Endothelial cell of umbilical vein (primary cell): ENCODE data around the gene JAGN1.

Source experiments
- CTCF ChIP-seq, 2 donors: IDR thresholded peaks; 1 replicate in 1 of 2; 2 replicates in 1 of 2; pipeline ENCODE4 v1.5.1; 2011; ENCODE audit warnings: low read length in 2 of 2, mild to moderate bottlenecking in 2 of 2, moderate library complexity in 2 of 2, control low read depth in 1 of 2, inconsistent platforms in 1 of 2, low read depth in 1 of 2; ENCODE audit not compliant: insufficient read depth in 1 of 2; ENCODE audit errors: extremely low read depth in 1 of 2
- FOS ChIP-seq: IDR thresholded peaks from 2 replicates; pipeline ENCODE4 v1.6.1; 2011; ENCODE audit warnings: mild to moderate bottlenecking, low read length, moderate library complexity, borderline replicate concordance; ENCODE audit not compliant: insufficient read depth
- POLR2A ChIP-seq: IDR thresholded peaks from 2 replicates; pipeline ENCODE4 v1.6.1; 2012; ENCODE audit warnings: low read depth, mild to moderate bottlenecking, control low read depth, low read length
- POLR2AphosphoS5 ChIP-seq: IDR thresholded peaks from 2 replicates; pipeline ENCODE4 v1.6.1; 2012; ENCODE audit warnings: low read depth, mild to moderate bottlenecking, control low read depth, low read length, moderate library complexity; ENCODE audit not compliant: insufficient read depth

GRCh38 chr3:9861201-9861600, 29.2 kb upstream of the JAGN1 start:
- TF ChIP-seq CTCF (IDR thresholded peaks at IDR 0.05; ENCODE audit: extremely low read depth in 1 of 2, insufficient read depth in 1 of 2, low read depth in 1 of 2, low read length in 2 of 2), result no peak
- no peak for TF ChIP-seq POLR2A
- TF ChIP-seq POLR2AphosphoS5, result no peak
- no peak for TF ChIP-seq FOS
